IMR-90 (cell line): ENCODE measurements around the gene IGF1R. TPM values are rescaled to one million over a fixed set of nuclear protein-coding genes. Genes with fewer than 3 reads are reported as not detected.
A peak's percentile ranks its signal among the peaks of the same experiment; 100 is the strongest.

Experiments used
- ATAC-seq: fragments of 200-7000 bp; cut with Tn5 transposase; 2 replicates; pipeline ENCODE4 v1.9.1; 2020; ENCODE audit warnings: low read depth, mild to moderate bottlenecking, moderate library complexity
- BruUV-seq: library from RNA; stranded (reverse); fragments of 400-500 nt; replicated peaks from 2 replicates; lab custom pipeline; 2021; lab: Mats Ljungman, UMichigan
- CTCF ChIA-PET: fragments of 300-600 bp; formaldehyde crosslinking; extraction: SDS; loops from one replicate; lab custom pipeline; 2021; ENCODE audit warnings: antibody characterized with exemption; lab: Yijun Ruan, JAX
- POLR2A ChIA-PET: fragments of 300-600 bp; sonication (Branson Sonifier 250); formaldehyde crosslinking; loops from one replicate; lab custom pipeline; 2022; ENCODE audit warnings: antibody characterized with exemption; ENCODE audit not compliant: unreplicated experiment; lab: Charles Lee
- DNase-seq: peaks from one replicate; pipeline ENCODE4 v3.0.0; 2013
- H2AFZ ChIP-seq: replicated peaks from 2 replicates; pipeline ENCODE3; 2013; ENCODE audit warnings: low read length, mild to moderate bottlenecking; ENCODE audit not compliant: poor library complexity
- H2AK5ac ChIP-seq: 2 replicates; pipeline ENCODE4 v1.6.1; 2013; ENCODE audit warnings: low read depth, low read length, inconsistent platforms
- H2AK9ac ChIP-seq: replicated peaks from 2 replicates; pipeline ENCODE3; 2013; ENCODE audit warnings: mild to moderate bottlenecking, low read depth, low read length, moderate library complexity; ENCODE audit not compliant: poor library complexity
- H2BK120ac ChIP-seq: 2 replicates; pipeline ENCODE4 v1.6.1; 2013; ENCODE audit warnings: low read depth, low read length, inconsistent platforms
- H2BK15ac ChIP-seq: 3 replicates; pipeline ENCODE4 v1.6.1; 2013; ENCODE audit warnings: low read depth, low read length, inconsistent platforms
- H2BK20ac ChIP-seq: 2 replicates; pipeline ENCODE4 v1.6.1; 2013; ENCODE audit warnings: low read depth, mild to moderate bottlenecking, inconsistent platforms, low read length, moderate library complexity
- H2BK5ac ChIP-seq: 2 replicates; pipeline ENCODE4 v1.6.1; 2013; ENCODE audit warnings: mild to moderate bottlenecking, low read depth, low read length, inconsistent platforms; ENCODE audit not compliant: poor library complexity, severe bottlenecking
- H3K14ac ChIP-seq: replicated peaks from 2 replicates; pipeline ENCODE4 v1.6.1; 2013; ENCODE audit warnings: low read depth, low read length, inconsistent platforms
- H3K18ac ChIP-seq: 2 replicates; pipeline ENCODE4 v1.6.1; 2013; ENCODE audit warnings: low read depth, low read length, control low read depth
- H3K23ac ChIP-seq: 2 replicates; pipeline ENCODE4 v1.6.1; 2013; ENCODE audit warnings: low read depth, low read length, inconsistent platforms
- H3K27ac ChIP-seq: 2 replicates; pipeline ENCODE4 v1.5.1; 2013; ENCODE audit warnings: mild to moderate bottlenecking, control low read depth, low read length; ENCODE audit not compliant: insufficient read depth
- H3K27me3 ChIP-seq: 2 replicates; pipeline ENCODE4 v1.6.1; 2013; ENCODE audit warnings: low read length; ENCODE audit not compliant: control insufficient read depth, insufficient read depth
- H3K36me3 ChIP-seq: 2 replicates; pipeline ENCODE4 v1.6.1; 2013; ENCODE audit warnings: low read length, mixed read lengths; ENCODE audit not compliant: control insufficient read depth, insufficient read depth
- H3K4ac ChIP-seq: 2 replicates; pipeline ENCODE4 v1.6.1; 2013; ENCODE audit warnings: low read depth, low read length, inconsistent platforms
- H3K4me1 ChIP-seq: 2 replicates; pipeline ENCODE4 v1.6.1; 2013; ENCODE audit warnings: low read length, mixed read lengths; ENCODE audit not compliant: control insufficient read depth, insufficient read depth
- H3K4me2 ChIP-seq: 2 replicates; pipeline ENCODE4 v1.6.1; 2013; ENCODE audit warnings: low read depth, mild to moderate bottlenecking, control low read depth, low read length, moderate library complexity
- H3K4me3 ChIP-seq: 2 replicates; pipeline ENCODE4 v1.5.1; 2013; ENCODE audit warnings: low read depth, mild to moderate bottlenecking, control low read depth, low read length, moderate library complexity; ENCODE audit not compliant: insufficient read depth
- H3K56ac ChIP-seq: 2 replicates; pipeline ENCODE4 v1.6.1; 2013; ENCODE audit warnings: low read length, inconsistent platforms; ENCODE audit not compliant: insufficient read depth; ENCODE audit errors: extremely low read depth
- H3K79me1 ChIP-seq, 2 experiments: 2 replicates each; pipeline ENCODE4 v1.6.1; 2013; ENCODE audit warnings: low read length in 2 of 2, inconsistent platforms in 1 of 2, low read depth in 1 of 2
- H3K9ac ChIP-seq: 2 replicates; pipeline ENCODE4 v1.6.1; 2013; ENCODE audit warnings: low read depth, low read length, control low read depth
- H3K9me1 ChIP-seq: 2 replicates; pipeline ENCODE4 v1.6.1; 2013; ENCODE audit warnings: low read length, inconsistent platforms; ENCODE audit not compliant: insufficient read depth
- H3K9me3 ChIP-seq: 2 replicates; pipeline ENCODE4 v1.6.1; 2013; ENCODE audit warnings: low read length; ENCODE audit not compliant: control insufficient read depth, insufficient read depth
- H4K20me1 ChIP-seq: 2 replicates; pipeline ENCODE4 v1.6.1; 2013; ENCODE audit warnings: low read length, inconsistent platforms; ENCODE audit not compliant: insufficient read depth
- H4K5ac ChIP-seq: 2 replicates; pipeline ENCODE4 v1.6.1; 2013; ENCODE audit warnings: mild to moderate bottlenecking, low read depth, low read length, control low read depth
- H4K8ac ChIP-seq, 2 experiments: 2 replicates each; pipeline ENCODE4 v1.6.1; 2013; ENCODE audit warnings: low read depth in 2 of 2, low read length in 2 of 2, control low read depth in 1 of 2, inconsistent platforms in 1 of 2
- H4K91ac ChIP-seq: 2 replicates; pipeline ENCODE4 v1.6.1; 2013; ENCODE audit warnings: low read depth, low read length, inconsistent platforms; ENCODE audit not compliant: insufficient read depth
- MAZ ChIP-seq: IDR thresholded peaks from 2 replicates; pipeline ENCODE4 v1.6.1; 2012; ENCODE audit warnings: low read depth, mild to moderate bottlenecking, low read length, improper control_type of control experiment, moderate library complexity, borderline replicate concordance
- POLR2A ChIP-seq: IDR thresholded peaks from 2 replicates; pipeline ENCODE4 v1.6.1; 2012; ENCODE audit warnings: mild to moderate bottlenecking, low read depth, low read length
- USF2 ChIP-seq: fragments of 150-350 bp; IDR thresholded peaks from 2 replicates; pipeline ENCODE4 v1.6.1; 2017; ENCODE audit warnings: mild to moderate bottlenecking, antibody characterized with exemption, low read length, low read depth
- WGBS, 2 experiments: methylation state at CpG; one replicate each; pipeline versions ENCODE4 v1.1.5 to v1.1.7; 2013; ENCODE audit warnings: missing lambda C conversion rate in 2 of 2; ENCODE audit not compliant: insufficient read length in 1 of 2; ENCODE audit errors: extremely low coverage in 2 of 2; 5-methylcytosine and 5-hydroxymethylcytosine counted together
- dilution Hi-C: fragments of 300-500 bp; cut with HindIII; formaldehyde crosslinking; loops from one replicate; pipeline ENCODE4 v1.14.3; 2018; ENCODE audit warnings: low sequenced_read_pairs; ENCODE audit not compliant: unreplicated experiment
- in situ Hi-C: fragments of 300-500 bp; cut with MboI; formaldehyde crosslinking; loops from 3 replicates; pipeline ENCODE4 v1.14.3; 2019; ENCODE audit warnings: low sequenced_read_pairs, inconsistent platforms, mixed read lengths
- intact Hi-C: fragments of 100-400 bp; cut with micrococcal nuclease; formaldehyde crosslinking; loops from 2 replicates; pipeline ENCODE4 v1.10.0; 2022
- polyA plus RNA-seq, 3 experiments: library from polyadenylated mRNA; depleted of rRNA; stranded (reverse); fragments of >200 nt; gene quantifications; 2 replicates each; pipeline ENCODE4 v1.2.3, GENCODE V29; 2012; ENCODE audit warnings: low replicate concordance in 1 of 3
- total RNA-seq: library from RNA; depleted of rRNA; stranded (reverse); fragments of >200 nt; gene quantifications from 2 replicates; pipeline ENCODE4 v1.2.3, GENCODE V29; 2012

The IGF1R gene
- total and polyA plus RNA-seq, 2 of the 4 experiments (the other 2 are of a cell fraction), result 24.0 to 24.9 TPM

GRCh38 chr15:98965597-98965996 is 317.3 kb downstream of the IGF1R start:
- H4K5ac ChIP-seq, result no peak overlapping the region
- TF ChIP-seq USF2 (no peak), MAZ (no peak), POLR2A (no peak)
- no peak overlapping the region for H3K23ac ChIP-seq
- no peak overlapping the region for H3K14ac ChIP-seq
- H4K91ac ChIP-seq, result no peak overlapping the region
- H3K18ac ChIP-seq, result peak overlapping the region; percentile 15; the same call in 1 of the 2 replicates
- H3K9me1 ChIP-seq, result peaks cover 8% of the 10 kb centered on the region; the same call in 1 of the 2 replicates
- no peak overlapping the region for H2AK9ac ChIP-seq
- no peaks in the 10 kb centered on the region for H3K27me3 ChIP-seq
- no peak overlapping the region for H3K56ac ChIP-seq
- H3K4me3 ChIP-seq, result no peak overlapping the region
- peaks cover 26% of the 10 kb centered on the region for H3K36me3 ChIP-seq
- no peak overlapping the region for H2BK15ac ChIP-seq
- POLR2A ChIA-PET, result no interaction called here
- BruUV-seq, result no TSS peak
- H4K20me1 ChIP-seq, result no peaks in the 10 kb centered on the region
- no peak overlapping the region for H3K9ac ChIP-seq
- 80% methylated on average over 1 of the region's 1 CpG; no CpG with 5 or more reads in 1 of the 2 experiments for WGBS, 2 experiments
- no peak overlapping the region for H3K4me2 ChIP-seq
- H3K4ac ChIP-seq, result no peak overlapping the region
- no peak overlapping the region for H4K8ac ChIP-seq
- H2BK20ac ChIP-seq, result no peak overlapping the region
- ATAC-seq (peak; percentile 38), DNase-seq (no peak)
- in situ Hi-C loops (no loop called here), dilution Hi-C loops (no loop called here), intact Hi-C loops (no loop called here)
- H2AFZ ChIP-seq, result no peak overlapping the region
- H2AK5ac ChIP-seq, result no peak overlapping the region
- peaks cover 16% of the 10 kb centered on the region for H3K9me3 ChIP-seq
- peaks cover 5 to 10% of the 10 kb centered on the region in 2 experiments; a peak in 2 of 4 replicates for H3K79me1 ChIP-seq
- H3K4me1 ChIP-seq, result peaks cover 11% of the 10 kb centered on the region
- no peak overlapping the region for H3K27ac ChIP-seq
- H2BK5ac ChIP-seq, result no peak overlapping the region
- H2BK120ac ChIP-seq, result no peak overlapping the region
- CTCF ChIA-PET, result no interaction called here
